ENCODE measurements around the gene PPP3CA.

- no peak for TF ChIP-seq CTCF (conservative IDR thresholded peaks at IDR 0.05 in 1 of 2, IDR thresholded peaks at IDR 0.05 in 1 of 2; ENCODE audit: low read depth in 1 of 2, low read length in 2 of 2)
- no peak for TF ChIP-seq EZH2 (IDR thresholded peaks at IDR 0.05; ENCODE audit: low read length, missing control alignments)
Observed at GRCh38 chr4:101282076-101282844, 65.1 kb downstream of the PPP3CA start.
